SKM-1 treated with dmso at 0.1 percent for 144 hours (cell line): ENCODE measurements around the gene MTREX.

Experiments used
- DNase-seq: peaks from one replicate; lab custom pipeline; 2025; ENCODE audit not compliant: unreplicated experiment; lab: John Stamatoyannopoulos, UW

The MTREX gene

GRCh38 chr5:55469839-55470238 is 162.1 kb downstream of the MTREX start:
- DNase-seq = no peak

DNA sequence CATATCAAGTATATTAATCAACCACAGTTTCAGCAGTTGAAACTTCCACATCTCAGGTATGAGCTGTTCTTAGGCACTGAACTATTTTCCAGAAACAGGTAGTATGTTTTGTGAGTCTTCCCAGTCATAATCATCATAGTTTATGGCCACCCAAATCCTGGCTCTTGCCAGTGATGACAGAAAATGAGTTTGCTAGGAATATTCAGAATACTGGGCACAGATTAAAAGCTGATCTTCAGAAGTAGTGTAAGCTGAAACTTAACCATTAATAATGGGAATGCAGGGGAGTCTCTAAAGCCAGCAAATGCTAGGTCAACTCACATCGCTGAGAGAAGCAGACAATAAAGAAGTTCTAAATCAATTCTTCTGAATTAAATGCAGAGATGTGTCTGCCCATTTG is 162.5 kb downstream of the MTREX start:
- no peak for DNase-seq

- no peak for DNase-seq
Measured at GRCh38 chr5:55471468-55471867, 163.7 kb downstream of the MTREX start.

DNA sequence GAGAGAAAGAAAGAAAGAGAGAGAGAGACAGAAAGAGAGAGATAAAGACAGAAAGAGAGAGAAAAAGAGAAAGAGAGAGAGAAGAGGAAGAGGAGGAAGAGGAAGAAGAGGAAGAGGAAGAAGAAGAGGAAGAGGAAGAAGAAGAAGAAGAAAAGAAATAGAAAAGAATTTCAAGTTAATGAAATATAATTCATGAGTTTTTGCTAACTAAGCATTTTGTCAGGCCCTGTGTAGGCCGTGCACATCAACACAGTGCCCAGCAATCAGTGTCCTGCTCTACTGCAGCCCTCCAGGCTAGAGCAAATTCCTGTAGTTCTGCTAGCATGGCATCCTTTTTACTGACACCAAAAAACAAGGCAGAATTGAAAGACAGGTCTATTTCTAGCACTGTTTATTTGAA is 164.9 kb downstream of the MTREX start:
- DNase-seq = no peak
